Activated T-cell treated with anti-CD3 and anti-CD28 coated beads, Interleukin-2, amount 50 U/mL, for 4 hours (primary cell): Measurements from ENCODE around the gene CCT4. TPM values are rescaled to one million over a fixed set of nuclear protein-coding genes. Genes with fewer than 3 reads are reported as not detected.
"Not testable (repeated sequence)": the region's sequence is repeated elsewhere in the genome, so short reads cannot be mapped to it uniquely, and the experiment has no call there.

Experiments
- ATAC-seq, 2 donors: fragments of 200-7000 bp; cut with Tn5 transposase; one replicate each; pipeline ENCODE4 v1.10.0; 2021
- DNase-seq: peaks from one replicate; pipeline ENCODE4 v3.0.0-alpha.2; 2020
- H3K27me3 Mint-ChIP-seq: one replicate; pipeline ENCODE4 v1.8.0; 2021; ENCODE audit warnings: low read depth, mixed read lengths
- H3K36me3 Mint-ChIP-seq: one replicate; pipeline ENCODE4 v1.8.0; 2022; ENCODE audit warnings: mixed read lengths; ENCODE audit not compliant: insufficient read depth
- H3K4me1 Mint-ChIP-seq: one replicate; pipeline ENCODE4 v1.8.0; 2021; ENCODE audit warnings: low read depth, mixed read lengths
- H3K4me3 Mint-ChIP-seq: one replicate; pipeline ENCODE4 v1.8.0; 2021; ENCODE audit warnings: mild to moderate bottlenecking, moderate library complexity, mixed read lengths
- H3K9me3 Mint-ChIP-seq: one replicate; pipeline ENCODE4 v1.8.0; 2021; ENCODE audit warnings: mixed read lengths
- total RNA-seq, 3 donors: library from RNA; stranded (reverse); gene quantifications; one replicate each; pipeline ENCODE4 v1.2.1, GENCODE V29; 2021

The CCT4 gene
- total RNA-seq, 3 donors from 2014 or later: 392 to 466 (median 441) TPM

- H3K9me3 Mint-ChIP-seq: no peaks in the 10 kb centered on the region
- H3K36me3 Mint-ChIP-seq: no peaks in the 10 kb centered on the region
- ATAC-seq (peak; percentile 19 to 93), DNase-seq (peak; percentile 82)
- H3K4me3 Mint-ChIP-seq: peak overlapping the region; percentile 93
- peaks cover 17% of the 10 kb centered on the region for H3K4me1 Mint-ChIP-seq
- H3K27me3 Mint-ChIP-seq: no peaks in the 10 kb centered on the region
Measured at GRCh38 chr2:61854564-61855317, 33.7 kb downstream of the CCT4 start.

- H3K4me1 Mint-ChIP-seq: peaks cover 17% of the 10 kb centered on the region
- H3K4me3 Mint-ChIP-seq: peak within 1 kb of the TSS; percentile 93
- no peaks in the 10 kb centered on the region for H3K9me3 Mint-ChIP-seq
Measured at GRCh38 chr2:61853847-61854563, 34.5 kb downstream of the CCT4 start, which contains the start of gene FAM161A. Gene FAM161A, minus strand, starts transcription at chr2:61854060. Its CDS starts 19 bp downstream, at chr2:61854041.

GRCh38 chr2:61853086-61853846 is 35.2 kb downstream of the CCT4 start:
- H3K9me3 Mint-ChIP-seq: no peaks in the 10 kb centered on the region
- H3K4me1 Mint-ChIP-seq: peaks cover 17% of the 10 kb centered on the region
- H3K36me3 Mint-ChIP-seq: no peaks in the 10 kb centered on the region
- DNase-seq (no peak), ATAC-seq (peak; percentile 58)
- H3K4me3 Mint-ChIP-seq: peak overlapping the region; percentile 93
- no peaks in the 10 kb centered on the region for H3K27me3 Mint-ChIP-seq

More at GRCh38 chr2:61853847-61854563, 34.5 kb downstream of the CCT4 start, which contains the start of gene FAM161A:
- Mint-ChIP-seq H3K27me3 (no peaks in the 10 kb centered on the region), H3K36me3 (no peaks in the 10 kb centered on the region)
- ATAC-seq (peak; percentile 80 to 92), DNase-seq (peak; percentile 60)

- not testable (repeated sequence) for DNase-seq, H3K36me3 Mint-ChIP-seq, ATAC-seq, H3K4me3 Mint-ChIP-seq, H3K9me3 Mint-ChIP-seq, H3K27me3 Mint-ChIP-seq
- H3K4me1 Mint-ChIP-seq: peaks cover 16% of the 10 kb centered on the region
Measured at GRCh38 chr2:61851270-61851669, 37.2 kb downstream of the CCT4 start.

- Mint-ChIP-seq H3K27me3 (no peaks in the 10 kb centered on the region), H3K4me1 (no peaks in the 10 kb centered on the region), H3K4me3 (no peak overlapping the region), H3K9me3 (no peaks in the 10 kb centered on the region), H3K36me3 (no peaks in the 10 kb centered on the region)
- no peak for ATAC-seq
- DNase-seq: no peak
Measured at GRCh38 chr2:61845320-61845719, 43.1 kb downstream of the CCT4 start.

- H3K4me1 Mint-ChIP-seq: no peaks in the 10 kb centered on the region
Measured at GRCh38 chr2:61841286-61841685, 47.2 kb downstream of the CCT4 start.

GRCh38 chr2:61834893-61835292 is 53.6 kb downstream of the CCT4 start:
- ATAC-seq (no peak), DNase-seq (no peak)
- Mint-ChIP-seq H3K4me1 (no peaks in the 10 kb centered on the region), H3K4me3 (no peak overlapping the region), H3K27me3 (no peaks in the 10 kb centered on the region), H3K36me3 (peaks cover 4% of the 10 kb centered on the region), H3K9me3 (no peaks in the 10 kb centered on the region)

More at GRCh38 chr2:61841286-61841685, 47.2 kb downstream of the CCT4 start:
- DNase-seq: no peak
- Mint-ChIP-seq H3K36me3 (peaks cover 3% of the 10 kb centered on the region), H3K4me3 (no peak overlapping the region), H3K9me3 (no peaks in the 10 kb centered on the region), H3K27me3 (no peaks in the 10 kb centered on the region)
- no peak for ATAC-seq

- no peaks in the 10 kb centered on the region for H3K27me3 Mint-ChIP-seq
- no peak for ATAC-seq
Measured at GRCh38 chr2:61833971-61834370, 54.5 kb downstream of the CCT4 start.

GRCh38 chr2:61832183-61832841 is 56.1 kb downstream of the CCT4 start:
- DNase-seq: no peak
- Mint-ChIP-seq H3K9me3 (no peaks in the 10 kb centered on the region), H3K4me3 (no peak overlapping the region), H3K27me3 (no peaks in the 10 kb centered on the region), H3K36me3 (peaks cover 2% of the 10 kb centered on the region), H3K4me1 (no peaks in the 10 kb centered on the region)
- ATAC-seq: no peak

More at GRCh38 chr2:61833971-61834370, 54.5 kb downstream of the CCT4 start:
- Mint-ChIP-seq H3K9me3 (no peaks in the 10 kb centered on the region), H3K36me3 (peaks cover 2% of the 10 kb centered on the region), H3K4me1 (no peaks in the 10 kb centered on the region), H3K4me3 (no peak overlapping the region)
- DNase-seq: no peak

GRCh38 chr2:61822255-61822654 is 66.2 kb downstream of the CCT4 start:
- Mint-ChIP-seq H3K36me3 (no peaks in the 10 kb centered on the region), H3K4me1 (no peaks in the 10 kb centered on the region), H3K27me3 (no peaks in the 10 kb centered on the region), H3K9me3 (no peaks in the 10 kb centered on the region), H3K4me3 (no peak overlapping the region)
- DNase-seq: no peak
- no peak for ATAC-seq

Other genes with a start within 250 kb of the CCT4 start
- gene FAM161A, start 34.6 kb downstream of the CCT4 start, total RNA-seq: 1 to 10 TPM; 2.5 to 3.0 (median 2.6) TPM
- gene COMMD1, start 17.0 kb upstream of the CCT4 start, total RNA-seq: 10 to 100 TPM; 29.7 to 37.0 (median 31.0) TPM